Measurements from ENCODE around the gene POLR2L. TPM values are rescaled to one million over a fixed set of nuclear protein-coding genes. Genes with fewer than 3 reads are reported as not detected.

The POLR2L gene
- polyA plus RNA-seq, 1 of the 3 experiments (the other 2 are of a cell fraction), result 540 TPM

- Histone ChIP-seq H2AFZ (ENCODE audit: low read depth) (no peak within 1 kb of the TSS), H3K27ac (ENCODE audit: low read depth in 2 of 2, low read length in 1 of 2) (peak within 1 kb of the TSS; percentile 88 to 91), H3K79me2 (ENCODE audit: insufficient read depth) (peaks cover 62% of the 10 kb centered on the region), H3K4me2 (peak within 1 kb of the TSS; percentile 100), H3K4me3 (ENCODE audit: low read depth in 2 of 2, low read length in 1 of 2) (peak within 1 kb of the TSS; percentile 79 to 81), H3K4me1 (ENCODE audit: control insufficient read depth in 1 of 2, insufficient read depth in 2 of 2, low read depth in 1 of 2, low read length in 1 of 2) (peaks cover 14 to 33% of the 10 kb centered on the region in 2 experiments; a peak in 2 of 4 replicates), H3F3A (replicated peaks; ENCODE audit: insufficient read depth) (peaks cover 23% of the 10 kb centered on the region), H3K9me3 (no peaks in the 10 kb centered on the region), H3K27me3 (ENCODE audit: insufficient read depth) (no peaks in the 10 kb centered on the region), H4K20me1 (ENCODE audit: insufficient read depth) (peaks cover 30% of the 10 kb centered on the region), H3K9ac (peak within 1 kb of the TSS; percentile 98), H3K36me3 (replicated peaks in 1 of 2; ENCODE audit: control insufficient read depth in 1 of 2, insufficient read depth in 2 of 2, low read length in 1 of 2) (peaks cover 7 to 16% of the 10 kb centered on the region in 2 experiments), H3K9me2 (no peaks in the 10 kb centered on the region)
- DNase-seq, result peak; percentile 88
- 2% methylated on average over 10 of the region's 67 CpGs for WGBS (ENCODE audit: low lambda C conversion rate)
- CTCF ChIA-PET, result interaction anchor here (0.9 to 2.3 kb wide), 4 partner anchors 13 to 92 kb away, joined by 3 to 9 read pairs (median 6); partner anchors contain the start of gene PNPLA2
- TF ChIP-seq CHD2 (IDR thresholded peaks at IDR 0.05; ENCODE audit: low read length, partially characterized antibody), result peak; percentile 35
- TF ChIP-seq, protein P1, sequence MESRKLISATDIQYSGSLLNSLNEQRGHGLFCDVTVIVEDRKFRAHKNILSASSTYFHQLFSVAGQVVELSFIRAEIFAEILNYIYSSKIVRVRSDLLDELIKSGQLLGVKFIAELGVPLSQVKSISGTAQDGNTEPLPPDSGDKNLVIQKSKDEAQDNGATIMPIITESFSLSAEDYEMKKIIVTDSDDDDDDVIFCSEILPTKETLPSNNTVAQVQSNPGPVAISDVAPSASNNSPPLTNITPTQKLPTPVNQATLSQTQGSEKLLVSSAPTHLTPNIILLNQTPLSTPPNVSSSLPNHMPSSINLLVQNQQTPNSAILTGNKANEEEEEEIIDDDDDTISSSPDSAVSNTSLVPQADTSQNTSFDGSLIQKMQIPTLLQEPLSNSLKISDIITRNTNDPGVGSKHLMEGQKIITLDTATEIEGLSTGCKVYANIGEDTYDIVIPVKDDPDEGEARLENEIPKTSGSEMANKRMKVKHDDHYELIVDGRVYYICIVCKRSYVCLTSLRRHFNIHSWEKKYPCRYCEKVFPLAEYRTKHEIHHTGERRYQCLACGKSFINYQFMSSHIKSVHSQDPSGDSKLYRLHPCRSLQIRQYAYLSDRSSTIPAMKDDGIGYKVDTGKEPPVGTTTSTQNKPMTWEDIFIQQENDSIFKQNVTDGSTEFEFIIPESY (IDR thresholded peaks at IDR 0.05; ENCODE audit: borderline replicate concordance, low read depth), result no peak
- peak in 1 of 2 experiments; percentile 7; a peak in 1 of 4 replicates for TF ChIP-seq EP300 (IDR thresholded peaks at IDR 0.05; ENCODE audit: borderline replicate concordance in 1 of 2, low read depth in 1 of 2, low read length in 1 of 2)
- no peak for TF ChIP-seq EZH2phosphoT487 (IDR thresholded peaks at IDR 0.05; ENCODE audit: borderline replicate concordance, low read depth)
- no peak for TF ChIP-seq FOXM1 (IDR thresholded peaks at IDR 0.05; ENCODE audit: low read depth)
- TF ChIP-seq YY1 (IDR thresholded peaks at IDR 0.05; ENCODE audit: low read depth), result no peak
- no peak for TF ChIP-seq FOSL2 (IDR thresholded peaks at IDR 0.05; ENCODE audit: borderline replicate concordance, low read depth)
- TF ChIP-seq, protein P2, sequence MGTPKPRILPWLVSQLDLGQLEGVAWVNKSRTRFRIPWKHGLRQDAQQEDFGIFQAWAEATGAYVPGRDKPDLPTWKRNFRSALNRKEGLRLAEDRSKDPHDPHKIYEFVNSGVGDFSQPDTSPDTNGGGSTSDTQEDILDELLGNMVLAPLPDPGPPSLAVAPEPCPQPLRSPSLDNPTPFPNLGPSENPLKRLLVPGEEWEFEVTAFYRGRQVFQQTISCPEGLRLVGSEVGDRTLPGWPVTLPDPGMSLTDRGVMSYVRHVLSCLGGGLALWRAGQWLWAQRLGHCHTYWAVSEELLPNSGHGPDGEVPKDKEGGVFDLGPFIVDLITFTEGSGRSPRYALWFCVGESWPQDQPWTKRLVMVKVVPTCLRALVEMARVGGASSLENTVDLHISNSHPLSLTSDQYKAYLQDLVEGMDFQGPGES (IDR thresholded peaks at IDR 0.05; ENCODE audit: low read depth, low read length), result no peak
- no peak for TF ChIP-seq NFIC (IDR thresholded peaks at IDR 0.05; ENCODE audit: borderline replicate concordance)
- TF ChIP-seq, protein P3, sequence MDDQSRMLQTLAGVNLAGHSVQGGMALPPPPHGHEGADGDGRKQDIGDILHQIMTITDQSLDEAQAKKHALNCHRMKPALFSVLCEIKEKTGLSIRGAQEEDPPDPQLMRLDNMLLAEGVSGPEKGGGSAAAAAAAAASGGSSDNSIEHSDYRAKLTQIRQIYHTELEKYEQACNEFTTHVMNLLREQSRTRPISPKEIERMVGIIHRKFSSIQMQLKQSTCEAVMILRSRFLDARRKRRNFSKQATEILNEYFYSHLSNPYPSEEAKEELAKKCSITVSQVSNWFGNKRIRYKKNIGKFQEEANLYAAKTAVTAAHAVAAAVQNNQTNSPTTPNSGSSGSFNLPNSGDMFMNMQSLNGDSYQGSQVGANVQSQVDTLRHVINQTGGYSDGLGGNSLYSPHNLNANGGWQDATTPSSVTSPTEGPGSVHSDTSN (IDR thresholded peaks at IDR 0.05), result no peak
- 0 out of 2 replicates have a peak, but pooled peaks have one; percentile 9 for TF ChIP-seq MXI1 (IDR thresholded peaks at IDR 0.05; ENCODE audit: low read depth, low read length)
- no peak for TF ChIP-seq JUND (IDR thresholded peaks at IDR 0.05)
- POLR2A ChIA-PET, result interaction anchor here (0.6 to 3.0 kb wide), 4 partner anchors 10 to 92 kb away, joined by 4 to 15 read pairs (median 6); partner anchors contain the start of genes PNPLA2, RPLP2 and TSPAN4
These were observed 9.7 kb downstream of the POLR2L start, which contains the start of gene CD151 for GRCh38 chr11:832529-833113. CD151 (plus strand) TSS chr11:832952; CDS start chr11:836070, 3,118 bp downstream.

All from SK-N-SH (cell line).